PC-3 (cell line): ENCODE results near the gene TARBP1. TPM values are rescaled to one million over a fixed set of nuclear protein-coding genes. Genes with fewer than 3 reads are reported as not detected.

Experiments used
- ATAC-seq: fragments of 200-7000 bp; cut with Tn5 transposase; 2 replicates; pipeline ENCODE4 v1.9.1; 2020; ENCODE audit warnings: mild to moderate bottlenecking, moderate library complexity
- BruUV-seq: library from RNA; stranded (reverse); fragments of 400-500 nt; replicated peaks from 2 replicates; lab custom pipeline; 2021; lab: Mats Ljungman, UMichigan
- CTCF ChIA-PET: fragments of 300-600 bp; sonication (Branson Sonifier 250); formaldehyde crosslinking; loops from one replicate; lab custom pipeline; 2022; ENCODE audit warnings: antibody characterized with exemption; lab: Charles Lee
- POLR2A ChIA-PET: fragments of 300-600 bp; sonication (Branson Sonifier 250); formaldehyde crosslinking; loops from one replicate; lab custom pipeline; 2022; ENCODE audit warnings: antibody characterized with exemption; ENCODE audit not compliant: unreplicated experiment; lab: Charles Lee
- DNase-seq: peaks from one replicate; pipeline ENCODE4 v3.0.0-alpha.2; 2015
- H2AFZ ChIP-seq: fragments of 300-600 bp; sonication (generic); 2 replicates; pipeline ENCODE4 v1.6.0; 2016; ENCODE audit warnings: antibody characterized with exemption, low read length
- H3F3A ChIP-seq: fragments of 300-600 bp; sonication (generic); one replicate; pipeline ENCODE4 v1.6.0; 2017; ENCODE audit warnings: antibody characterized with exemption, low read length, control low read depth, mild to moderate bottlenecking; ENCODE audit not compliant: unreplicated experiment
- H3K27ac ChIP-seq: fragments of 300-600 bp; sonication (generic); 2 replicates; pipeline ENCODE4 v1.5.1; 2016; ENCODE audit warnings: mild to moderate bottlenecking, low read length
- H3K27me3 ChIP-seq: fragments of 300-600 bp; sonication (generic); 2 replicates; pipeline ENCODE4 v1.6.1; 2016; ENCODE audit warnings: low read length, mixed read lengths
- H3K36me3 ChIP-seq: fragments of 300-600 bp; sonication (generic); 2 replicates; pipeline ENCODE4 v1.6.1; 2016; ENCODE audit warnings: low read depth, mixed run types, low read length, mixed read lengths
- H3K4me1 ChIP-seq: fragments of 300-600 bp; sonication (generic); 2 replicates; pipeline ENCODE4 v1.5.1; 2016; ENCODE audit warnings: low read length; ENCODE audit not compliant: insufficient read depth
- H3K4me2 ChIP-seq: fragments of 300-600 bp; sonication (generic); 2 replicates; pipeline ENCODE4 v1.6.0; 2016; ENCODE audit warnings: low read length
- H3K4me3 ChIP-seq: fragments of 300-600 bp; sonication (generic); 2 replicates; pipeline ENCODE4 v1.5.1; 2016; ENCODE audit warnings: mild to moderate bottlenecking, low read length, mixed read lengths
- H3K79me2 ChIP-seq: fragments of 300-600 bp; sonication (generic); 2 replicates; pipeline ENCODE4 v1.6.1; 2017; ENCODE audit warnings: low read length, mixed read lengths
- H3K9ac ChIP-seq: fragments of 300-600 bp; sonication (generic); 2 replicates; pipeline ENCODE4 v1.6.0; 2016; ENCODE audit warnings: mild to moderate bottlenecking, low read length
- H3K9me2 ChIP-seq: fragments of 300-600 bp; sonication (generic); replicated peaks from 2 replicates; pipeline ENCODE4 v1.6.1; 2016; ENCODE audit warnings: mixed run types, low read length, mixed read lengths
- H3K9me3 ChIP-seq: fragments of 300-600 bp; sonication (generic); 2 replicates; pipeline ENCODE4 v1.6.1; 2016; ENCODE audit warnings: low read length, mixed read lengths
- H4K20me1 ChIP-seq: fragments of 300-600 bp; sonication (generic); 2 replicates; pipeline ENCODE4 v1.6.1; 2016; ENCODE audit warnings: low read length, mixed read lengths
- EZH2 ChIP-seq: fragments of 300-600 bp; sonication (generic); IDR thresholded peaks from one replicate; pipeline ENCODE4 v1.6.1; 2017; ENCODE audit warnings: antibody characterized with exemption, mild to moderate bottlenecking, low read length; ENCODE audit not compliant: unreplicated experiment
- EZH2phosphoT487 ChIP-seq: fragments of 300-600 bp; sonication (generic); IDR thresholded peaks from 2 replicates; pipeline ENCODE4 v1.6.1; 2018; ENCODE audit warnings: mild to moderate bottlenecking, antibody characterized with exemption, low read length, borderline replicate concordance
- intact Hi-C: fragments of 100-400 bp; cut with micrococcal nuclease; formaldehyde crosslinking; loops from 2 replicates; pipeline ENCODE4 v1.9.0; 2023
- total RNA-seq: library from RNA; depleted of rRNA; stranded (reverse); fragments of >200 nt; gene quantifications from 2 replicates; pipeline ENCODE4 v1.2.3, GENCODE V29; 2014
- TF ChIP-seq, protein P1 (sequence below): fragments of 300-600 bp; sonication (generic); conservative IDR thresholded peaks from 2 replicates; pipeline ENCODE4 v1.5.1; 2017; ENCODE audit warnings: antibody characterized with exemption, low read depth, mild to moderate bottlenecking, low read length

The TARBP1 gene
- total RNA-seq, 1 experiment from 2014 or later: 15.1 TPM

DNA sequence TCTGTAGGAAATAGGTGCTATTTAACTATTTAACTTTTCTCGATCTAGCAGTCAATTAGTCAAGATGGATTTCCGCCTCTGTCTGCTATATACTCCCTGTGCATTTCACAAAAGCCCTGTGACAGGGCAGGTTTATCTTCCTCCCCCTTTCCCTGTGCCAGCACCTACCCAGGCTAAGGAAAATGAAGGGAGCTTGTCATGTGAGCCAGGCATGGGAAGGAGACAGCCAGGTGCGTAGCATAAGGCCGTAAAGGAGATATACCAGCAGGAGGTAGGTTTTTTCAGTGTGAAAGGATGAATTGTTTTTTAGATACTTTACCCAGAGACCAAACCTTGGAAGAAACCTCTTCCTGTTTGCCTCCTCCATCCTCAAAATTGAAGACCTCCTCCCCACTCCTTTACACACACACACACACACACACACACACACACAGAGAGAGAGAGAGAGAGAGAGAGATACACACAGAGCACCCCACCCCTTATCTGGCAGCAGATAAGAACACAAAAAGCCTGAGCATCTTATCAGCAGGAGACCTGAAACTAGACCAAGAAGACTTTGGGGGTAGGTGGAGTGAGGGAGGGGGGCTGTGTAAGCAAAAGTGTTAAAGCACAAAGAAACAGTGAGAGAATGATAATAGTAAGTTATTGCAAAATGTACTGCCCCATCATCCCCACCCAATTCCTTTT lies 12.0 kb upstream of the TARBP1 start:
- H3K4me1 ChIP-seq: peaks cover 29% of the 10 kb centered on the region
- intact Hi-C loops: loop anchor here (10.0 kb wide), 1 partner anchor 504 kb away; no protein-coding TSS in a partner anchor

DNA sequence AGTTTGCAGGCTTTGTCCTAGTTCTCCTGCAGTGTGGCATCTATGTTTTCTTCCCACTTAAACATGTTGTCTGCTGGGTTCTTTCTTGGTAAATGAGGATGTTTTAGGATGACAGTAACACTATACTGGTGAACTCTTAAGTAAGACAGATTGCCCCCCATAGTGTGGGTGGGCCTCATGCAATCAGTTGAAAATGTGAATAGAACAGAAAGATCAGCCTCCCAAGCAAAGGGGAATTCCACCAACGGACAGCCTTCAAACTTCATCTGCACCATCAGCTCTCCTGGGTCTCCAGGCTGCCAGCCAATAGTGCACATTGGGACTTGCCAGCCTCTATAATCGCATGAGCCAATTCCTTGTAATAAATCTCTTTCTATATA lies 10.7 kb upstream of the TARBP1 start:
- Histone ChIP-seq H4K20me1 (no peaks in the 10 kb centered on the region), H3K79me2 (no peaks in the 10 kb centered on the region), H3K27ac (no peak overlapping the region), H3K9ac (no peak overlapping the region), H3K4me2 (no peak overlapping the region), H3K4me1 (peaks cover 16% of the 10 kb centered on the region), H2AFZ (no peak overlapping the region), H3K9me3 (no peaks in the 10 kb centered on the region), H3K27me3 (no peaks in the 10 kb centered on the region), H3F3A (no peaks in the 10 kb centered on the region), H3K36me3 (no peaks in the 10 kb centered on the region), H3K4me3 (no peak overlapping the region), H3K9me2 (no peaks in the 10 kb centered on the region)
- no TSS peak for BruUV-seq
- intact Hi-C loops: loop anchor here (10.0 kb wide), 1 partner anchor 505 kb away; no protein-coding TSS in a partner anchor
- no peak for ATAC-seq
- TF ChIP-seq EZH2 (no peak), EZH2phosphoT487 (no peak)
- TF ChIP-seq, protein P1, sequence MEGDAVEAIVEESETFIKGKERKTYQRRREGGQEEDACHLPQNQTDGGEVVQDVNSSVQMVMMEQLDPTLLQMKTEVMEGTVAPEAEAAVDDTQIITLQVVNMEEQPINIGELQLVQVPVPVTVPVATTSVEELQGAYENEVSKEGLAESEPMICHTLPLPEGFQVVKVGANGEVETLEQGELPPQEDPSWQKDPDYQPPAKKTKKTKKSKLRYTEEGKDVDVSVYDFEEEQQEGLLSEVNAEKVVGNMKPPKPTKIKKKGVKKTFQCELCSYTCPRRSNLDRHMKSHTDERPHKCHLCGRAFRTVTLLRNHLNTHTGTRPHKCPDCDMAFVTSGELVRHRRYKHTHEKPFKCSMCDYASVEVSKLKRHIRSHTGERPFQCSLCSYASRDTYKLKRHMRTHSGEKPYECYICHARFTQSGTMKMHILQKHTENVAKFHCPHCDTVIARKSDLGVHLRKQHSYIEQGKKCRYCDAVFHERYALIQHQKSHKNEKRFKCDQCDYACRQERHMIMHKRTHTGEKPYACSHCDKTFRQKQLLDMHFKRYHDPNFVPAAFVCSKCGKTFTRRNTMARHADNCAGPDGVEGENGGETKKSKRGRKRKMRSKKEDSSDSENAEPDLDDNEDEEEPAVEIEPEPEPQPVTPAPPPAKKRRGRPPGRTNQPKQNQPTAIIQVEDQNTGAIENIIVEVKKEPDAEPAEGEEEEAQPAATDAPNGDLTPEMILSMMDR: no peak
- CTCF ChIA-PET: interaction anchor here (0.6 kb wide), 1 partner anchor 609 kb away, joined by 6 read pairs; no protein-coding TSS in a partner anchor
- no peak for DNase-seq
- POLR2A ChIA-PET: no interaction called here

More for the DNA sequence above, 12.0 kb upstream of the TARBP1 start:
- Histone ChIP-seq H3K27me3 (no peaks in the 10 kb centered on the region), H4K20me1 (no peaks in the 10 kb centered on the region), H2AFZ (no peak overlapping the region), H3K79me2 (no peaks in the 10 kb centered on the region), H3K9me2 (no peaks in the 10 kb centered on the region), H3K27ac (no peak overlapping the region), H3K9me3 (no peaks in the 10 kb centered on the region), H3F3A (no peaks in the 10 kb centered on the region), H3K36me3 (no peaks in the 10 kb centered on the region), H3K4me3 (no peak overlapping the region), H3K9ac (no peak overlapping the region), H3K4me2 (no peak overlapping the region)
- CTCF ChIA-PET: no interaction called here
- ATAC-seq (no peak), DNase-seq (no peak)
- POLR2A ChIA-PET: no interaction called here
- TF ChIP-seq, protein P1: no peak
- TF ChIP-seq EZH2phosphoT487 (no peak), EZH2 (no peak)
- BruUV-seq: no TSS peak
